ENCODE measurements around the gene SPATA2.
A peak's percentile ranks its signal among the peaks of the same experiment; 100 is the strongest.

SPATA2 gene

GRCh38 chr20:49942942-49943341, 27.6 kb upstream of the SPATA2 start:
- Histone ChIP-seq H3K36me3 (ENCODE audit: insufficient read depth, low read depth, low read length) (peaks cover 76% of the 10 kb centered on the region), H3K4me3 (ENCODE audit: low read length) (no peak overlapping the region), H3K9ac (ENCODE audit: low read depth, low read length) (no peak overlapping the region)

DNA sequence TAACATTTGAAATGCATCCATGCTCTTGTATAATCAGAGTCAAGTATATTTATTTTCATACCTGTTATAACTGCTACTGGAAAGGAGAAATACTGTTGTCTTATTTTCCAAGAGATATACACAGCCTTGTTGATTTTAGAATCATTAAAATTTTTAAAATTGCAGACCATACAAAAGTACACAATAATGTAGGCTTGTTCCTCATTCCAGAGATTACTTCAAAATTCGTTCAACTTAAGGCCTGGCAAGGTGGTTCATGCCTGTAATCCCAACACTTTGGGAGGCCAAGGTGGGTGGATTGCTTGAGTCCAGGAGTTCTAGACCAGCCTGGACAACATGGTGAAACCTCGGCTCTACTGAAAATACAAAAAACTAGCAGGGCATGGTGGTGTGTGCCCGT, 27.0 kb upstream of the SPATA2 start:
- no peak overlapping the region for H3K27ac ChIP-seq (ENCODE audit: low read length)
- H3K36me3 ChIP-seq (ENCODE audit: insufficient read depth, low read depth, low read length) = peaks cover 73% of the 10 kb centered on the region
- no peaks in the 10 kb centered on the region for H3K9me3 ChIP-seq (ENCODE audit: insufficient read depth, low read depth, low read length)

More at GRCh38 chr20:49942942-49943341, 27.6 kb upstream of the SPATA2 start:
- H3K27ac ChIP-seq (ENCODE audit: low read length) = no peak overlapping the region
- no peaks in the 10 kb centered on the region for H3K27me3 ChIP-seq (ENCODE audit: insufficient read depth, low read length)
- peaks cover 7% of the 10 kb centered on the region; the same call in 1 of the 2 replicates for H3K4me1 ChIP-seq (ENCODE audit: insufficient read depth, low read length)
- no peaks in the 10 kb centered on the region for H3K9me3 ChIP-seq (ENCODE audit: insufficient read depth, low read depth, low read length)

GRCh38 chr20:49941456-49941855, 26.1 kb upstream of the SPATA2 start:
- H3K27ac ChIP-seq (ENCODE audit: low read length) = no peak overlapping the region
- no peak overlapping the region for H3K4me3 ChIP-seq (ENCODE audit: low read length)
- H3K36me3 ChIP-seq (ENCODE audit: insufficient read depth, low read depth, low read length) = peaks cover 67% of the 10 kb centered on the region
- H3K4me1 ChIP-seq (ENCODE audit: insufficient read depth, low read length) = peaks cover 13% of the 10 kb centered on the region; the same call in 1 of the 2 replicates
- no peaks in the 10 kb centered on the region for H3K27me3 ChIP-seq (ENCODE audit: insufficient read depth, low read length)
- no peaks in the 10 kb centered on the region for H3K9me3 ChIP-seq (ENCODE audit: insufficient read depth, low read depth, low read length)
- no peak overlapping the region for H3K9ac ChIP-seq (ENCODE audit: low read depth, low read length)

More for the DNA sequence above, 27.0 kb upstream of the SPATA2 start:
- Histone ChIP-seq H3K4me1 (ENCODE audit: insufficient read depth, low read length) (peaks cover 13% of the 10 kb centered on the region; the same call in 1 of the 2 replicates), H3K9ac (ENCODE audit: low read depth, low read length) (no peak overlapping the region), H3K27me3 (ENCODE audit: insufficient read depth, low read length) (no peaks in the 10 kb centered on the region), H3K4me3 (ENCODE audit: low read length) (no peak overlapping the region)

DNA sequence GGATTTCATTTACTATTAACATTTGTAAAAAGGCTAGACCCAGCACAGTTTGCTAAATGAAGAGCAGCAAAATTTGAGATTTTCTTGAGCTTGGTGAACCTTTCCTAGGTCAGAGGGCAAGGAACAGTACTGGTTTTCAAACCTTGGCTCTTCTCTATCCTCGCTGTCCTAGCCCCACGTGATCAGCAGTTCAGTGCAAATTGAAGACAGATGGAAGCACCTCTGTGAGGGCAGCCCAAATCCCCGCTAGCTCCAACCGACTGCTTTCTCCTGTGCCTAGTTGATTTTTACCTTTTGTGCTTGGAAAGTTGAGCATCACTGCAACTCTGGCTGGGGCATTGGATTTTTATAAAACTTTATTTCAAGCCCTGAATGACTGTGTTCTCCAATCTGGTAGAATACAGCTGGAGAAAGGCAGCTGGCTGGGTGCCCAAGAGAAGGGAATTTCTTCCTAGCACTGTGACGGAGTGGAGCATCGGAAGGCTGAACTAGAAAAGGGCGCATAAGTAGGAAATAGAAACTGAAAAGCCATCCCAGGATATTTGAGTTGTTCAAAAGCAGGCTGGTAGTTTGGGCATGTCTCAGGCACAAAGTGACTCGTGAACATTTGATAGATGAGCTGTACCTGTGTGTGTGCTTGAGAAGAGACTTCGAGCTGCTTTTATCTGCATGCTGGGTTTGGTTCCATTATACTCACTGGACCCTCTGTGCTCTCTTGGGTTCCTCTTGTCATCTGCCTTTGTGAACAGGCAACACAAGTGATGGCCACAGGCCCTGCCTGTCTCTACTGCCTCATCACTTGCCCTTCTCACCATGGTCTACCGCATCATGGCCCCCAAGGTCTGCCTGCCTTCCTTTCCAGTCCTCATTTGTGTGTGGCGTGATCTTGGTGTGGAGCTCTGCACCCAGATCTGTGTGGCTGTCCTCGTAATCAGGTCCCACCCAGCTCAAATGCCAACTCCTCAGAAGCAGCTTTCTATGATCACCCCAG, 23.1 kb upstream of the SPATA2 start:
- H3K4me3 ChIP-seq (ENCODE audit: low read length) = peak overlapping the region; percentile 88
- peaks cover 13% of the 10 kb centered on the region; the same call in 1 of the 2 replicates for H3K4me1 ChIP-seq (ENCODE audit: insufficient read depth, low read length)

DNA sequence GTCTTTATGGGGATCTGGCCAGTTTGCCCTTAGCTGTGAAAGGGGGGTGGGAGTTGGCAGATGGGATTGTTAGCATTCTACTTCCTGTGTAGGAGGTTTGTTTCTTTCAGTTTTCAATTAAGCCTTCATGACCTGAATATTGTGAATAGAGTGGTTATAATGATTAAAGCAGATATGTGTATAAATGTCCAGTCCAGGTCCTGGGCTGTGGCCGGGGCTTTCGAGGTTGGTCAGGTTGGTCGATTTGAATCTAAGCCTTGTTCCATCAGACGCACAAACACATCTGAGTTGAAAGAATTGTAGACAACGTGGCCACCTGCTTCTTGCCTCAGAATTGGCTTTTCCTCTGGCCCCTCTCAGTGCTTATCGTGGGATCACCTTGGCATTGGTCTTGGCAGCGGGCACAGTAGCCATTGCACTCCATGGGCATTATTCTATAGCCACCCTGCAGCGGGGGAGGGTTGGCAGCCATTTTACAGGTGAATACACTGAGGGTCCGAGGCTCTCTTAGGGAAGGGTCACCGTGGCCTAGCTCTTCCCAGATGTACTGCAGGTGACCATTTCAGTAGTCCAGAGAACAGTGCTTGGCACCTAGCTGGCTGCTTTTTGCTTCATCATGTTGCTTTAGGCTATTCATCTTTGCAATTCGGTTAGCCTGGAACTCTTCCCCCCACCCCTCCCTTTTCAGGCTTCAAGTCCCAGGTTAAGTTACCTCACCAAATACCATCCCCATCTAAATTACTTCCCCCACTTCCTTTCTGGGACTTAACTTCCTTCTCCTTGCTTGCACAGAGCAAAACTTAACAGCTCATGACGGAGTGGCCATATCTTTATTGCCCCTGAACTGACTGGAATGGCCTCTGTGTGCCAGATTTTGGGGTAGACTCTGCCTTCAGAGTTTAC, 21.9 kb upstream of the SPATA2 start:
- Histone ChIP-seq H3K4me3 (ENCODE audit: low read length) (peak overlapping the region; percentile 88), H3K9me3 (ENCODE audit: insufficient read depth, low read depth, low read length) (no peaks in the 10 kb centered on the region), H3K9ac (ENCODE audit: low read depth, low read length) (peak overlapping the region; percentile 86), H3K27ac (ENCODE audit: low read length) (peak overlapping the region; percentile 55), H3K36me3 (ENCODE audit: insufficient read depth, low read depth, low read length) (peaks cover 31% of the 10 kb centered on the region), H3K4me1 (ENCODE audit: insufficient read depth, low read length) (peaks cover 13% of the 10 kb centered on the region; the same call in 1 of the 2 replicates), H3K27me3 (ENCODE audit: insufficient read depth, low read length) (no peaks in the 10 kb centered on the region)

More for the DNA sequence above, 23.1 kb upstream of the SPATA2 start:
- no peaks in the 10 kb centered on the region for H3K9me3 ChIP-seq (ENCODE audit: insufficient read depth, low read depth, low read length)
- peaks cover 43% of the 10 kb centered on the region for H3K36me3 ChIP-seq (ENCODE audit: insufficient read depth, low read depth, low read length)
- no peaks in the 10 kb centered on the region for H3K27me3 ChIP-seq (ENCODE audit: insufficient read depth, low read length)
- H3K27ac ChIP-seq (ENCODE audit: low read length) = no peak overlapping the region
- peak overlapping the region; percentile 86; the same call in 1 of the 2 replicates for H3K9ac ChIP-seq (ENCODE audit: low read depth, low read length)

DNA sequence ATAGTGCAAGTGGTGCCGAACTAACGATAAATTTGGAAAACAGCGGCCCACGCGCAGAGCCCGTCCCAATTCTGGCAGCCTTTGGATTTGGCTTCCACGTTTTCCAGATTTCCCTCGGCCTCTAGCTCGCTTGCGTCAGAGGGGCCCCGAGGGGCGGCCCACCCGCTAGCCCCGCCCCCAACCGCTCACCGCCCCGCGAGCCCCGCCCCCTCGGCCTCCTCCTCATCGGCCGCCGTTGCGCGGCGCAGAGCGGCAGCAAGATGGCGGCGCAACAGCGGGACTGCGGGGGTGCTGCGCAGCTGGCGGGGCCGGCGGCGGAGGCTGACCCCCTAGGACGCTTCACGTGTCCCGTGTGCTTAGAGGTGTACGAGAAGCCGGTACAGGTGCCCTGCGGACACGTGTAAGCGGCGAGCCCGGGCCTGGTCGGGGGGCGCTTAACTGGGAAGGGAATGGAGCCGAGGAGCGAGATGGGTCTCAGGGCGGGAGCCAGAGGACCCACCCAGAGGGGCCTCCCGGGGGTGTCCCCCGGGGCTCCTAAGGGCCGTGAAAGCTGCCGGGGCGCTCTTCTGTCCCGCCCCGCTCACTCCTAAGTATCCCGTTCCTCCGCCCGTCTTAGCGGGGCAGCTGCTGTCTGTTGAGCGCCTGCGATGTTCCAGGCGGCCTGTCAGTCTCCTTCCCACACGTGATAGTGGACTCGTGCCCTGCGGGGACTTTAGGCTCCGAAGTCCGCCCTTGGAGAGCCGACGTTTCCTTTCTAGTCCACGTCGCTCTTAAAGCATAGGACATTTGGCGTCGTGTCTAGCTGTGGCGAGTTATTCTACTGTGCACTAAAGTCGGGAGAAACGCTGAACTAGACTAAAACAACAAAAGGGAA, 21.1 kb upstream of the SPATA2 start, which contains the start of gene RNF114:
Gene RNF114, plus strand, starts transcription at position 245 of the 874 bp plus-strand sequence. Its CDS starts 16 bp downstream, at position 261.
- Histone ChIP-seq H3K9ac (ENCODE audit: low read depth, low read length) (peak within 1 kb of the TSS; percentile 86), H3K9me3 (ENCODE audit: insufficient read depth, low read depth, low read length) (no peaks in the 10 kb centered on the region), H3K27ac (ENCODE audit: low read length) (peak within 1 kb of the TSS; percentile 55), H3K4me1 (ENCODE audit: insufficient read depth, low read length) (peaks cover 13% of the 10 kb centered on the region; the same call in 1 of the 2 replicates), H3K4me3 (ENCODE audit: low read length) (peak within 1 kb of the TSS; percentile 88), H3K27me3 (ENCODE audit: insufficient read depth, low read length) (no peaks in the 10 kb centered on the region), H3K36me3 (ENCODE audit: insufficient read depth, low read depth, low read length) (peaks cover 22% of the 10 kb centered on the region)

GRCh38 chr20:49935746-49936152, 20.4 kb upstream of the SPATA2 start:
- Histone ChIP-seq H3K9ac (ENCODE audit: low read depth, low read length) (no peak overlapping the region), H3K9me3 (ENCODE audit: insufficient read depth, low read depth, low read length) (no peaks in the 10 kb centered on the region), H3K4me3 (ENCODE audit: low read length) (peak overlapping the region; percentile 22; the same call in 1 of the 2 replicates), H3K27ac (ENCODE audit: low read length) (no peak overlapping the region), H3K27me3 (ENCODE audit: insufficient read depth, low read length) (no peaks in the 10 kb centered on the region), H3K36me3 (ENCODE audit: insufficient read depth, low read depth, low read length) (peaks cover 17% of the 10 kb centered on the region), H3K4me1 (ENCODE audit: insufficient read depth, low read length) (peaks cover 13% of the 10 kb centered on the region; the same call in 1 of the 2 replicates)

GRCh38 chr20:49929142-49929494, 13.8 kb upstream of the SPATA2 start:
- Histone ChIP-seq H3K36me3 (ENCODE audit: insufficient read depth, low read depth, low read length) (no peaks in the 10 kb centered on the region), H3K27ac (ENCODE audit: low read length) (no peak overlapping the region), H3K27me3 (ENCODE audit: insufficient read depth, low read length) (no peaks in the 10 kb centered on the region), H3K4me1 (ENCODE audit: insufficient read depth, low read length) (no peaks in the 10 kb centered on the region), H3K4me3 (ENCODE audit: low read length) (no peak overlapping the region), H3K9me3 (ENCODE audit: insufficient read depth, low read depth, low read length) (no peaks in the 10 kb centered on the region), H3K9ac (ENCODE audit: low read depth, low read length) (no peak overlapping the region)

DNA sequence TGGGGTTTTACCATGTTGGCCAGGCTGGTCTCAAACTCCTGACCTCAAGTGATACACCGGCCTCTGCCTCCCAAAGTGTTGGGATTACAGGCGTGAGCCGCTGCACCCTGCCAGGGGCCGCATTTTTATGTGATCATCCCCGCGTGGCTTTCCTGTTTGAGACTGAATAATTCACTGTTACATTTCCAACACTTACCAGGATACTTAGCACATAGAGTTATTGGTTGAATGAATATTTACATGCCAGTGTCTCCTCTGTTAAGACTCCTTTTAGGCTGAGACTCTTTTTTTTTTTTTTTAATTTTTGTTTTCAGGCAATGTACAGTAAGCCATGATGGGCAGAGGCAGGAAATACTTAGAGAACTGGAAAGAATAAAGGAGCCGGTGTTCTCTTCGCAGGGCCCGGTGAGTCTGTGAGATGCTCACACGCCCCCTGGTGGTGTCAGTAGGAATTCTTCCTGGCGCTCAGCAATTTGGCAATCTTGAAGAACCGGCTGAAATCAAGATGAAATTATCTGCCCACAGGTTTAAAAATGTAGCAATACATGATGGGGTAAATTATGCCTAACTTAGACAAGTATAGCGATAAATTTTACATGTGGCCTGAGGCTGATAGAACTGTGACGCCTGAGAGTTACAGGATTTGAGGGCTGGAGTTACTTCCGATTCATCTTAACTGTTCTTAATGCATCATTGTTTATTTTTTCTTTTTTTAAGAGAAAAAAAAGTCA, 13.2 kb upstream of the SPATA2 start:
- H3K4me1 ChIP-seq (ENCODE audit: insufficient read depth, low read length) = no peaks in the 10 kb centered on the region
- no peaks in the 10 kb centered on the region for H3K9me3 ChIP-seq (ENCODE audit: insufficient read depth, low read depth, low read length)
- no peak overlapping the region for H3K27ac ChIP-seq (ENCODE audit: low read length)
- no peak overlapping the region for H3K4me3 ChIP-seq (ENCODE audit: low read length)
- H3K9ac ChIP-seq (ENCODE audit: low read depth, low read length) = no peak overlapping the region
- no peaks in the 10 kb centered on the region for H3K36me3 ChIP-seq (ENCODE audit: insufficient read depth, low read depth, low read length)
- no peaks in the 10 kb centered on the region for H3K27me3 ChIP-seq (ENCODE audit: insufficient read depth, low read length)

DNA sequence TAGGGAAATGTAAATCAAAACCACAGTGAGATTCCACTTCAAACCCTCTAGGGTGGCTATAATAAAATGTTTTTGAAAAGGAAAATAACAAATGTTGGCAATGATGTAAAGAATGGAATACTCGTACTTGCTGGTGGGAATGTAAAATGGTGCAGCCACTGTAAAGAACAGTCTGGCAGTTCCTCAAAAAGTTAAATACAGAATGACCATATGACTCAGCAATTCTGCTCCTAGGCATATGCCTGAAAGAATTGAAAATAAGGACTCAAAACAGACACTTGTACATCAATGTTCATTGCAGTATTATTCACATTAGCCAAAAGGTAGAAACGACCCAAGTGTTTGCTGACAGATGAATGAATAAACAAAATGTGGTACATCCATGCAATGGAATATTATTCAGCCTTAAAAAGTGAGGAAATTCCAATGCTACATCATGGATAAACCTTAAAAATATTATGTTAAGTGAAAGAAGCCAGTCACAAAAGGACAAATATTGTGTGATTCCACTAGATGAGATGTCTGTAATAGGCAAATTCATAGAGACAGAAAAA, 10.6 kb upstream of the SPATA2 start:
- H3K9me3 ChIP-seq (ENCODE audit: insufficient read depth, low read depth, low read length) = no peaks in the 10 kb centered on the region
- H3K9ac ChIP-seq (ENCODE audit: low read depth, low read length) = no peak overlapping the region
- H3K27me3 ChIP-seq (ENCODE audit: insufficient read depth, low read length) = no peaks in the 10 kb centered on the region
- no peaks in the 10 kb centered on the region for H3K36me3 ChIP-seq (ENCODE audit: insufficient read depth, low read depth, low read length)
- H3K4me1 ChIP-seq (ENCODE audit: insufficient read depth, low read length) = no peaks in the 10 kb centered on the region
- no peak overlapping the region for H3K4me3 ChIP-seq (ENCODE audit: low read length)
- no peak overlapping the region for H3K27ac ChIP-seq (ENCODE audit: low read length)

Data from iPS-20b (cell line).